RWPE1 (cell line): ENCODE measurements around the gene PALD1.

Source experiments
- CTCF ChIA-PET: fragments of 350-600 bp; sonication (Branson Sonifier 250); formaldehyde crosslinking; extraction: SDS; loops from one replicate; lab custom pipeline; 2021; lab: Yijun Ruan, JAX
- POLR2A ChIA-PET: fragments of 400-600 bp; formaldehyde crosslinking; extraction: SDS; loops from one replicate; lab custom pipeline; 2020; ENCODE audit warnings: antibody characterized with exemption; ENCODE audit not compliant: low non-redundant PET; lab: Yijun Ruan, JAX
- DNase-seq: peaks from one replicate; pipeline ENCODE4 v3.0.0; 2012; ENCODE audit warnings: low spot score
- H3K27ac ChIP-seq: fragments of 450-650 bp; 2 replicates; pipeline ENCODE4 v1.5.1; 2017
- CTCF ChIP-seq: fragments of 450-650 bp; conservative IDR thresholded peaks from 2 replicates; pipeline ENCODE4 v1.5.1; 2017; ENCODE audit warnings: low read depth, mild to moderate bottlenecking

Gene PALD1

GRCh38 chr10:70502406-70502805 lies 23.8 kb downstream of the PALD1 start:
- ChIA-PET POLR2A (no interaction called here), CTCF (no interaction called here)

GRCh38 chr10:70503776-70504175 lies 25.2 kb downstream of the PALD1 start:
- no peak for DNase-seq
- ChIA-PET POLR2A (no interaction called here), CTCF (interaction anchor here (0.7 to 1.4 kb wide), 2 partner anchors 42 to 447 kb away, joined by 4 to 7 read pairs; no protein-coding TSS in a partner anchor)
- TF ChIP-seq CTCF, result no peak
- no peak overlapping the region for H3K27ac ChIP-seq

More at GRCh38 chr10:70502406-70502805, 23.8 kb downstream of the PALD1 start:
- DNase-seq, result no peak
- H3K27ac ChIP-seq, result no peak overlapping the region
- no peak for TF ChIP-seq CTCF

- POLR2A ChIA-PET, result no interaction called here
- TF ChIP-seq CTCF, result no peak
- H3K27ac ChIP-seq, result no peak overlapping the region
- no peak for DNase-seq
- CTCF ChIA-PET, result interaction anchor here (1.4 kb wide), 1 partner anchor 43 kb away, joined by 7 read pairs; no protein-coding TSS in a partner anchor
These were observed 26.2 kb downstream of the PALD1 start for GRCh38 chr10:70504521-70505358.

GRCh38 chr10:70505908-70506307 lies 27.3 kb downstream of the PALD1 start:
- no peak for DNase-seq
- POLR2A ChIA-PET, result no interaction called here
- no peak overlapping the region for H3K27ac ChIP-seq
- TF ChIP-seq CTCF, result no peak
- CTCF ChIA-PET, result no interaction called here

- ChIA-PET CTCF (interaction anchor here (0.7 kb wide), 1 partner anchor 9 kb away, joined by 5 read pairs; no protein-coding TSS in a partner anchor), POLR2A (no interaction called here)
- DNase-seq, result no peak
- H3K27ac ChIP-seq, result no peak overlapping the region
- no peak for TF ChIP-seq CTCF
These were observed 29.4 kb downstream of the PALD1 start for GRCh38 chr10:70507966-70508365.

- ChIA-PET POLR2A (interaction anchor here (1.2 kb wide), 1 partner anchor 10 kb away, joined by 3 read pairs; no protein-coding TSS in a partner anchor), CTCF (interaction anchor here (1.1 kb wide), 1 partner anchor 48 kb away, joined by 4 read pairs; no protein-coding TSS in a partner anchor)
- H3K27ac ChIP-seq, result no peak overlapping the region
- no peak for TF ChIP-seq CTCF
- no peak for DNase-seq
These were observed 30.6 kb downstream of the PALD1 start for GRCh38 chr10:70508912-70509756.
